Esophagus muscularis mucosa (tissue), 4 donors: ENCODE data around the gene INAVA. TPM values are rescaled to one million over a fixed set of nuclear protein-coding genes. Genes with fewer than 3 reads are reported as not detected.

ENCODE experiments used
- DNase-seq: peaks from one replicate; pipeline ENCODE4 v3.0.0-alpha.2; 2017; ENCODE audit errors: extremely low spot score
- H3K27ac ChIP-seq, 4 donors: fragments of 200-600 bp; sonication (generic); replicated peaks in 1 of 4; 1 replicate in 3 of 4; 2 replicates in 1 of 4; pipeline ENCODE4 v1.5.1; 2016 to 2019; ENCODE audit warnings: mild to moderate bottlenecking in 1 of 4
- H3K27me3 ChIP-seq, 4 donors: fragments of 200-600 bp; sonication (generic); one replicate each; pipeline versions ENCODE4 v1.5.1 to v1.6.0; 2016 to 2019
- H3K36me3 ChIP-seq, 4 donors: fragments of 200-600 bp; sonication (generic); one replicate each; pipeline ENCODE4 v1.5.1; 2016 to 2019
- H3K4me1 ChIP-seq, 4 donors: fragments of 200-600 bp; sonication (generic); one replicate each; pipeline ENCODE4 v1.5.1; 2016 to 2019
- H3K4me3 ChIP-seq, 4 donors: fragments of 200-600 bp; sonication (generic); 1 replicate in 2 of 4; 2 replicates in 2 of 4; pipeline ENCODE4 v1.5.1; 2016 to 2019; ENCODE audit warnings: mild to moderate bottlenecking in 4 of 4, moderate library complexity in 1 of 4
- H3K9me3 ChIP-seq, 4 donors: fragments of 200-600 bp; sonication (generic); 1 replicate in 3 of 4; 2 replicates in 1 of 4; pipeline ENCODE4 v1.5.1; 2016 to 2019
- EP300 ChIP-seq: sonication (generic); formaldehyde crosslinking; IDR thresholded peaks from one replicate; pipeline ENCODE4 v1.6.1; 2017; ENCODE audit warnings: antibody characterized with exemption
- POLR2A ChIP-seq: fragments of 450-650 bp; IDR thresholded peaks from one replicate; pipeline ENCODE4 v1.6.1; 2017; ENCODE audit warnings: antibody characterized with exemption, moderate library complexity, mild to moderate bottlenecking, low read depth
- POLR2AphosphoS5 ChIP-seq, 2 donors: sonication (generic); formaldehyde crosslinking; IDR thresholded peaks; one replicate each; pipeline ENCODE4 v1.6.1; 2017; ENCODE audit warnings: antibody characterized with exemption in 2 of 2
- WGBS: methylation state at CpG from one replicate; pipeline ENCODE4 v1.1.5; 2018; 5-methylcytosine and 5-hydroxymethylcytosine counted together
- intact Hi-C: fragments of 100-400 bp; cut with DNase I; formaldehyde crosslinking; loops from one replicate; pipeline ENCODE4 v1.15.1; 2023
- total RNA-seq, 4 donors: library from RNA; depleted of rRNA; stranded (reverse); fragments of >200 nt; gene quantifications; one replicate each; pipeline versions ENCODE4 v1.1.0 to v1.2.1, GENCODE V29; 2016
- TF ChIP-seq, protein P1 (sequence below), 3 experiments: fragments of 200-600 bp in 2 of 3; fragments of 450-650 bp in 1 of 3; sonication (generic) in 2 of 3; IDR thresholded peaks; one replicate each; pipeline ENCODE4 v1.5.1; 2017 to 2019; ENCODE audit warnings: antibody characterized with exemption in 3 of 3, mild to moderate bottlenecking in 2 of 3, moderate library complexity in 1 of 3

Gene INAVA
- total RNA-seq, 4 donors from 2014 or later, result 0.63 TPM; not detected in 3

DNA sequence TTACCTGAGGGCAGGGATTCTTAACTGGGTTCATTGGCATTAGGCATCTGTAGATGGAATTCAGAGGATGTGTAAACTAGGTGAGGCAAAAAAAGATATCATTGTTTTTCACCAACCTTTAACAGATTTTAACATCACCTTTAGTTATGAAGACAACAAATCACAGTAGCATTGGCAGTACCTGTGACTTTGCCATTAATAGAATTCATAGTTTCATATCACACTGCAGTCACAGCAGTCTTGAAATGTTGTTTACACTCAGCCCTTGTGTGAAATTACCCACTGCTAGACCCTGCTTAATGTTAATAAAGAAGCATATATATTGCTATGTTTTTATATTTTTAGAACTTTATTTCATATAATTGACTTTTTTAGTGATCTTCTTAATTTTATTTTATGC is 1.7 kb upstream of the INAVA start:
- TF ChIP-seq, protein P1, sequence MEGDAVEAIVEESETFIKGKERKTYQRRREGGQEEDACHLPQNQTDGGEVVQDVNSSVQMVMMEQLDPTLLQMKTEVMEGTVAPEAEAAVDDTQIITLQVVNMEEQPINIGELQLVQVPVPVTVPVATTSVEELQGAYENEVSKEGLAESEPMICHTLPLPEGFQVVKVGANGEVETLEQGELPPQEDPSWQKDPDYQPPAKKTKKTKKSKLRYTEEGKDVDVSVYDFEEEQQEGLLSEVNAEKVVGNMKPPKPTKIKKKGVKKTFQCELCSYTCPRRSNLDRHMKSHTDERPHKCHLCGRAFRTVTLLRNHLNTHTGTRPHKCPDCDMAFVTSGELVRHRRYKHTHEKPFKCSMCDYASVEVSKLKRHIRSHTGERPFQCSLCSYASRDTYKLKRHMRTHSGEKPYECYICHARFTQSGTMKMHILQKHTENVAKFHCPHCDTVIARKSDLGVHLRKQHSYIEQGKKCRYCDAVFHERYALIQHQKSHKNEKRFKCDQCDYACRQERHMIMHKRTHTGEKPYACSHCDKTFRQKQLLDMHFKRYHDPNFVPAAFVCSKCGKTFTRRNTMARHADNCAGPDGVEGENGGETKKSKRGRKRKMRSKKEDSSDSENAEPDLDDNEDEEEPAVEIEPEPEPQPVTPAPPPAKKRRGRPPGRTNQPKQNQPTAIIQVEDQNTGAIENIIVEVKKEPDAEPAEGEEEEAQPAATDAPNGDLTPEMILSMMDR (IDR thresholded peaks at IDR 0.05), result no peak
- TF ChIP-seq EP300 (no peak), POLR2AphosphoS5 (IDR thresholded peaks at IDR 0.05) (no peak), POLR2A (no peak)
- H3K4me3 ChIP-seq, result no peak overlapping the region
- H3K27me3 ChIP-seq, result peaks cover 4 to 63% (median 16%) of the 10 kb centered on the region in 4 donors
- no peaks in the 10 kb centered on the region for H3K36me3 ChIP-seq
- intact Hi-C loops, result no loop called here
- H3K4me1 ChIP-seq, result peaks cover 11 to 18% (median 17%) of the 10 kb centered on the region in 4 donors
- no peak for DNase-seq
- no peaks in the 10 kb centered on the region for H3K9me3 ChIP-seq
- H3K27ac ChIP-seq, result no peak overlapping the region

DNA sequence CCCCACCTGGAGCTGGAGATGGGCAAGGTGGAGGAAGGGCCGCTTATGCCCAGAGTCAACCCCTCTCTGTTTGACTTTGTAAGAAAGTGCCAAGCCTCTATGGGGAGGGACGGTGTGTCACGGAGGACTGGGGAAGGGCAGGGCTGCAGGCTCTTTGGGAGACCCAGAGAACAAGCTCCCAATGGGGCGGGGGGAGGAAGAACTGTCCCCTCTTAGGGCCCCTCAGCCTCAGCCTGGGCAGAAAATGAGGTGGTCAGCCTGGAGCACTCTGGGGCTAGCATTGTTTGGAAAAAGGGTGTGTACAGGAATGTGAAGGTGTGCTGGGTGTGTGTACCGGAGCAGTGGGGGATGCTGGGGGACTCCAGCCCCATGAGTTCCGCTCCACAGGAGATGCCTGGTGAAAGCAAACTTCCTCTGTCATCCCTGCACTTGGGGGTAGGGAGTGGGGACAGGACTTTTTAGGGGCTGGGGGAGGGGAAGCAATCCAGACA is 1.2 kb upstream of the INAVA start:
- H3K27me3 ChIP-seq, result peaks cover 4 to 58% (median 16%) of the 10 kb centered on the region in 4 donors
- H3K27ac ChIP-seq, result no peak overlapping the region
- no peak for DNase-seq

DNA sequence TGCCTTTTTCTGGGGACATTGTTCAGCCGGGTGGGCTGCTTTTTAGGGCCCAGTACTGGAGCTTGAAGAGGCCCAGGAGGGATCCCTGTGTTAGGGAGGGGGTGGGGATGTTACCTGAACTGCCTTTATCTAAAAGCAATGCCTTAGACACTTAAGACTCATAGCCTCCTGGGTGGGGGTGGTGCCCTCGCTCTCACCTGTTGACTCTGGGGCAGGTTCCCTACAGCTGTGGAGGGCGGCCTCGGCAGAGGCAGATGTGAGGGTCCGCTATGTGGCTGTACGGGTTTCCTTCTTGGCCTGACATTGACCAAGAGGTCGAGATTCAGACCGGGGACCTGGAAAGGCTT is 716 bp downstream of the INAVA start:
- 89% methylated on average over 6 of the region's 8 CpGs for WGBS
- Histone ChIP-seq H3K36me3 (no peaks in the 10 kb centered on the region), H3K9me3 (no peaks in the 10 kb centered on the region), H3K4me3 (no peak overlapping the region), H3K27me3 (peaks cover 4 to 38% (median 16%) of the 10 kb centered on the region in 4 donors), H3K4me1 (peaks cover 11 to 18% (median 17%) of the 10 kb centered on the region in 4 donors), H3K27ac (no peak overlapping the region)
- intact Hi-C loops, result no loop called here
- DNase-seq, result no peak
- TF ChIP-seq POLR2AphosphoS5 (IDR thresholded peaks at IDR 0.05) (no peak), EP300 (no peak), POLR2A (no peak)
- TF ChIP-seq, protein P1 (IDR thresholded peaks at IDR 0.05), result no peak

More for the DNA sequence above, 1.2 kb upstream of the INAVA start:
- TF ChIP-seq, protein P1 (IDR thresholded peaks at IDR 0.05), result no peak
- intact Hi-C loops, result no loop called here
- peaks cover 11 to 18% (median 17%) of the 10 kb centered on the region in 4 donors for H3K4me1 ChIP-seq
- no peaks in the 10 kb centered on the region for H3K9me3 ChIP-seq
- H3K4me3 ChIP-seq, result no peak overlapping the region
- no peaks in the 10 kb centered on the region for H3K36me3 ChIP-seq
- 90% methylated on average over 6 of the region's 6 CpGs for WGBS

DNA sequence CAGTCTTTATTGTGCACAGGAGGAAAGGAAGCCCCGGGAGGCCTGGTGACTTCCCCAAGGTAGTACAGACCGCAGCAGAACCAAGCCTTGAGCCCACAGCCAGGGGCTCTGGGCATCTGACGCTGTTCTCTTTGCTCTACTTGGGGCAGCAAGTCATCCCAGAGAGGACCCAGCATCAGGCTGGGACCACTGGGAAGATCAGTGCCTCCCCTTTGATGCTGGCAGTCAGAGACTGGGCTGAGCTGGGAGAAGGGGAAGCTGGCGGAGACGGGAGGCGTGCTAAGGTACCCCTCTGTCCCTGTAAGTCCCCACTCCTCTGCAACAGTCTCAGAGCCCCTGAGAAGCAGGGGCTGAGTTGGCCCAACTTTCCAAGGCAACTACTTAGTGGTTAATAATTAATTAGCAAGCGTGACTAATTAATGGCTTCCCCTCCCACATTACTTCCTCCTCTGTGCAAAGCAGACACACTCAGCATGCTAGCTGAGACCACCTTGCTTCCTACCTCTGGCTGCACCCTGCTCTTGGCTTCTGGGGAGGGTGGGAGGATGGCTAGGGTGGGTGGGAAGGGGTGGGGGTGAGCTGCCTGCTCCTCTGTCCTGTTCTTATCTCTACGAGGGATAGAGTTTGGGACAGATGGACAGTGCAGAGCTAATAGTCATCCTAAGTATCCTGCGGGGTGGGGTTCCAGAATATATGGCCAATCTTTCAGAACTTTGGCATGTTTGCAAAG is 1.3 kb downstream of the INAVA start:
- Histone ChIP-seq H3K4me3 (no peak overlapping the region), H3K4me1 (peaks cover 9 to 13% (median 12%) of the 10 kb centered on the region in 4 donors), H3K27me3 (peaks cover 3 to 33% (median 12%) of the 10 kb centered on the region in 4 donors), H3K9me3 (no peaks in the 10 kb centered on the region), H3K36me3 (no peaks in the 10 kb centered on the region), H3K27ac (no peak overlapping the region)
- WGBS, result 93% methylated on average over 9 of the region's 9 CpGs
- no peak for DNase-seq
- TF ChIP-seq, protein P1 (IDR thresholded peaks at IDR 0.05), result no peak
- TF ChIP-seq EP300 (no peak), POLR2AphosphoS5 (IDR thresholded peaks at IDR 0.05) (no peak), POLR2A (no peak)
- intact Hi-C loops, result no loop called here
